Astrocyte of the spinal cord (primary cell): ENCODE results near the gene NACC2.
A peak's percentile ranks its signal among the peaks of the same experiment; 100 is the strongest.

Experiments used
- DNase-seq: peaks from one replicate; pipeline ENCODE4 v3.0.0; 2011; ENCODE audit warnings: low read depth, low spot score
- H3K4me3 ChIP-seq: 2 replicates; pipeline ENCODE4 v1.5.1; 2011; ENCODE audit warnings: low read depth, mild to moderate bottlenecking, low read length, moderate library complexity
- in situ Hi-C: cut with HindIII; loops from 2 replicates; pipeline ENCODE4 v1.10.0; 2017; ENCODE audit warnings: low sequenced_read_pairs
- TF ChIP-seq, protein P1 (sequence below): IDR thresholded peaks from 2 replicates; pipeline ENCODE4 v1.5.1; 2012; ENCODE audit warnings: low read depth, mild to moderate bottlenecking, low read length, inconsistent platforms

Gene NACC2

DNA sequence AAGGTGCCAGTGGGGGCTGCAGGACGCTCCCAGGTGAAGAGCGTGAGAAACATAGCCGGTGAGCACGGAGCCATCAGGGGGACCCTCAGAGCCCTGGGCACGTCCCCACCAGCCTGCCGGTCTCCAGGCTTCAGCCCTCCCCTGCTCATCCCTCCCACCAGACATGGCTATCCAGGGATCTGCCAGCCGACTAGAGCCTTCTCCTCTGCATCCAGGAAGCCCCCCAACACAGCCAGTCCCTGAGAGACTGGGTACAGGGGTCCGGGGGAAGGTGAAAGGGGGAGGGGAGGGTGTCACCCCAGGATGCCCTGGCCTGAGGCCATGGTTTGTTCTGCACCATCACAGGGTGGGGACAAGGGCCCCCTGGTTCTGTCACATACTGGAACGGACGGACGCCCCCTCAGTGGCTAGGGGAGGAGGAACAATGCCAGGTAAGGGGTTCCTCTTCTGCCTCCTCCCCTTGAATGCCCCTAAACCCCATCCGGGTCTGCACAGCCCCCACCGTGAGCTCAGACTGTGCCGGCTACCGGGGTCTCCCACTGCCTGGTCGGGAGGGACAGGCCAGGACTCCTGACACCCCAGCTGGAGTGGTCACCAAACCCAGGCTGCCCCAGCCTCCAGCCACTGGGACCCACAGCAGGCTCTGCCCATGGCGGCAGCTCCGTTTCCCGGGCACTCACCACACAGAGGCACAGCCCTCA is 34.3 kb downstream of the NACC2 start:
- DNase-seq, result no peak
- in situ Hi-C loops, result no loop called here
- no peak overlapping the region for H3K4me3 ChIP-seq
- TF ChIP-seq, protein P1, sequence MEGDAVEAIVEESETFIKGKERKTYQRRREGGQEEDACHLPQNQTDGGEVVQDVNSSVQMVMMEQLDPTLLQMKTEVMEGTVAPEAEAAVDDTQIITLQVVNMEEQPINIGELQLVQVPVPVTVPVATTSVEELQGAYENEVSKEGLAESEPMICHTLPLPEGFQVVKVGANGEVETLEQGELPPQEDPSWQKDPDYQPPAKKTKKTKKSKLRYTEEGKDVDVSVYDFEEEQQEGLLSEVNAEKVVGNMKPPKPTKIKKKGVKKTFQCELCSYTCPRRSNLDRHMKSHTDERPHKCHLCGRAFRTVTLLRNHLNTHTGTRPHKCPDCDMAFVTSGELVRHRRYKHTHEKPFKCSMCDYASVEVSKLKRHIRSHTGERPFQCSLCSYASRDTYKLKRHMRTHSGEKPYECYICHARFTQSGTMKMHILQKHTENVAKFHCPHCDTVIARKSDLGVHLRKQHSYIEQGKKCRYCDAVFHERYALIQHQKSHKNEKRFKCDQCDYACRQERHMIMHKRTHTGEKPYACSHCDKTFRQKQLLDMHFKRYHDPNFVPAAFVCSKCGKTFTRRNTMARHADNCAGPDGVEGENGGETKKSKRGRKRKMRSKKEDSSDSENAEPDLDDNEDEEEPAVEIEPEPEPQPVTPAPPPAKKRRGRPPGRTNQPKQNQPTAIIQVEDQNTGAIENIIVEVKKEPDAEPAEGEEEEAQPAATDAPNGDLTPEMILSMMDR, result no peak

DNA sequence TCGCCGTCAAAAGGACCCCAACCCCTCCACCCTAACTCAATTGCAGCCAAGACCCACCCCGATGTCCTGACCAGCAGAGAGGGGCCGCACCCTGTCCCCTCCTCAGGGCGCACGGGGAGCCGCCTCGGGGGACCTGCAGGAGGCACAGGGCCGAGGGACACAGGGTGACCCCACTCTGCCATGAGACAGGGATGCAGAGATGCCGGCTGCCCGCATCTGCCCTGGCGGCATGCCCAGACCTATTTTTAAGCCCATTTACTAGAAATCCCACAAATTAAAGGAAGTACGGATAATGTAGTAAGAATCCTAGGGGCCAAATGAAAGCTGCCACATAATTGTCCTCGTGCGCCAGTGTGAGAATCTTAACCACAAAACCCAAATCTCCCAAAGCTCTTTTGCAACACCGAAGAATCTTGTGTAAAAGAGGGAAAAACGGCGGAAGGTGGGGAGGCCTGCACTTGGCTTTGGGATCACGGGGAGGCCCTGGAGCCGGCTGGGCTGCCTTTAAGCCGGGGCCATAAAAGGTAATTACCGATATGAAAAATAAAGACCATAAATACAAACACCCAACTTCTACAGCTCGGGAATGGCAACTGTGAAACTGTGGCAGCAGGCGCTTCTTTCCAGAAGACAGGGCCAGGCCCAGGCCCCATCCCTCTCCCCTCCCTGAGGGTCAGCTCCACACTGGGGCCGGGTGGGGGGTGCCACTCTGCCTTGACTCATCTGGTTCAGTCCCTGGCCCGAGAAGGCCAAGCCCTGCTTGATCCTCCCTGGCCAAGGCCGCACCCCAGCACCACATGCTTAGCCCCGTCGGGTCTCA is 35.0 kb downstream of the NACC2 start:
- TF ChIP-seq, protein P1, result no peak
- in situ Hi-C loops, result no loop called here
- H3K4me3 ChIP-seq, result no peak overlapping the region
- DNase-seq, result peak; percentile 72

DNA sequence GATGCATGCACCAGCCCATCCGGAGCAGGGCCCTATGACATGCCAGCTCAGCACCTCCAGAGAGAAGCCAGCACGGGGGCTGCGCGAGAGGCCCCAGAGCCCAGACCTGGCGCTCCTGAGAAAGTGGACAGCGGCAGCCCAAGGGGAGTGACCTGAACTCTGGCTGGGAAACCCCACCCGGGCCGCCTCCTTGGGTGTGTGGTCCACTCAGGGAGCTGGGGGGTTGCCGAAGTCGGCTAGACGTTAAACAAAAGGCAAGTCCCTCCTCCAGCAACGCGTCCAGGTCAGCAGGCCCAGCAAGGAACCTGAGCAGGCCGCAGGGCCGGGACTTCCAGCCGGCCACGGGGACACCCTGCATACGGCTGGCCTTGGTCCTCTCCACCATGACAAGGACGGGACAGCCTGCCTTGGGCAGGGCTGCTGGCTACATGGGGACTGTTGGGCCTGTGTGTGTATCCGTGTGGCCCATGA is 35.7 kb downstream of the NACC2 start:
- no peak for DNase-seq
- TF ChIP-seq, protein P1, result no peak
- H3K4me3 ChIP-seq, result no peak overlapping the region
- in situ Hi-C loops, result no loop called here

- no peak overlapping the region for H3K4me3 ChIP-seq
Measured at GRCh38 chr9:136058801-136059302, 36.2 kb downstream of the NACC2 start.

DNA sequence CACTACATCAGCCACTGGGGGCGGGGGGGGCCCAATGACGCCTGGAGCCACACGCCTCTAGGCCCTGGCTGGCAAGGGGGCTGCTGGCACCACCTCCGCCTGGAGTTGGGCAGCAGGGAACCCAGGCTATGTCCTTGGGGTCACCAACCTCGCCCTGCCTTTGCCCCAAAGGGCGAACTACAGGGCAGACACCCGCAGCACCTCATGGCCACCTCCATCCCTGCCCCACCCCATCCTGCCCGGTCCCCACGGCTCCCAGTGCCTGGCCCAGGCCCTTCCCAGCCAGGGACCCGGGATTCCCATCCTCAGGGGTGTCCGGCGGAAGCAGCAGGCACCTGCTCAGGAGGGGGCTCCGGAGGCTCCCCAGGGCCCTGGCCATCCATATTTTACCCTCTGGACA is 37.0 kb downstream of the NACC2 start:
- no peak overlapping the region for H3K4me3 ChIP-seq
- TF ChIP-seq, protein P1, result no peak
- in situ Hi-C loops, result no loop called here

More at GRCh38 chr9:136058801-136059302, 36.2 kb downstream of the NACC2 start:
- TF ChIP-seq, protein P1, result no peak
- in situ Hi-C loops, result no loop called here
- DNase-seq, result no peak

GRCh38 chr9:136057236-136058081 is 37.6 kb downstream of the NACC2 start:
- in situ Hi-C loops, result no loop called here
- DNase-seq, result no peak
- no peak overlapping the region for H3K4me3 ChIP-seq
- TF ChIP-seq, protein P1, result no peak

More for the DNA sequence above, 37.0 kb downstream of the NACC2 start:
- DNase-seq, result no peak
